ENCODE measurements around the gene HDLBP.

Gene HDLBP

DNA sequence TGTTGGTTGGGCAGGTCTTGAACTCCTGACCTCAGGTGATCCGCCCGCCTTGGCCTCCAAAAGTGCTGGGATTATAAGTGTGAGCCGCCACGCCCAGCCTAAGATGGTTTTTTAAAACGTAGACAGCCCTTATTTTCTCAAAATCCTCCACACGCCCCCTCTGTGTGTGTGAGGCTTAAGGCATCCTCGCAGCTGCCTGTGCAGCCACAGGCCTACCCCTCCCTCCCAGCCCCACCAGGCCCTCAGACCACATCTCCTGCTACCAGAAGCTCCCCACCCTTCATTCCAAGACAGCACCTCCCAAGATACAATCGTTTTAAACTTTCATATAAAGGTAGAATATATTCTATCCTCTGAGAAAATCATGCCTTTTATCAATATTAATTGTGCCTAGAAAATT, 122.2 kb downstream of the HDLBP start:
- DNase-seq (ENCODE audit: insufficient read length) (no peak), FAIRE-seq (no peak)
- TF ChIP-seq TAF1 (IDR thresholded peaks at IDR 0.05; ENCODE audit: borderline replicate concordance, low read depth, low read length) (no peak), POLR2AphosphoS5 (IDR thresholded peaks at IDR 0.05; ENCODE audit: low read depth, low read length) (no peak), POLR2A (IDR thresholded peaks at IDR 0.05; ENCODE audit: low read depth, low read length) (no peak)

DNA sequence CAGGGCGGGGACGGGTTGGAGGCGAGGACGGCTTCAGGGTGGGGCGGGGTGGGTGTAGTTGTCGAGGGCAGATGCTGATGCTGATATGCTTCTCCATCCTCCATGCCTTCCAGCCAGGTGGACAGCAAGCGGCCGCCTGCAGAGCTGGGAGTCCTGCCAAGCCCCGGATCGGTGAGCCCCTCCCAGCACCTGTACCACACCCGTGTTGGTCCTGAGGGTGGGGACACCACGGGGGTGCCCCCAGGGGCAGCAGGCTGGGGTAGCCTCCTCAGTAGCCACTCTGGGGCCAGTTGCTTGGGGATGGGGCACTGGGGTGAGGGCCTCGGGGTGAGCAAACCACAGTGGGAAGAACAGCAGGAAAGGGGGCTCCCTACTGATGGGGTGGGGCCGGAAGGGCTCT, 124.4 kb downstream of the HDLBP start:
- TF ChIP-seq TAF1 (IDR thresholded peaks at IDR 0.05; ENCODE audit: borderline replicate concordance, low read depth, low read length) (no peak), POLR2AphosphoS5 (IDR thresholded peaks at IDR 0.05; ENCODE audit: low read depth, low read length) (no peak), POLR2A (IDR thresholded peaks at IDR 0.05; ENCODE audit: low read depth, low read length) (no peak)
- FAIRE-seq (no peak), DNase-seq (ENCODE audit: insufficient read length) (no peak)

DNA sequence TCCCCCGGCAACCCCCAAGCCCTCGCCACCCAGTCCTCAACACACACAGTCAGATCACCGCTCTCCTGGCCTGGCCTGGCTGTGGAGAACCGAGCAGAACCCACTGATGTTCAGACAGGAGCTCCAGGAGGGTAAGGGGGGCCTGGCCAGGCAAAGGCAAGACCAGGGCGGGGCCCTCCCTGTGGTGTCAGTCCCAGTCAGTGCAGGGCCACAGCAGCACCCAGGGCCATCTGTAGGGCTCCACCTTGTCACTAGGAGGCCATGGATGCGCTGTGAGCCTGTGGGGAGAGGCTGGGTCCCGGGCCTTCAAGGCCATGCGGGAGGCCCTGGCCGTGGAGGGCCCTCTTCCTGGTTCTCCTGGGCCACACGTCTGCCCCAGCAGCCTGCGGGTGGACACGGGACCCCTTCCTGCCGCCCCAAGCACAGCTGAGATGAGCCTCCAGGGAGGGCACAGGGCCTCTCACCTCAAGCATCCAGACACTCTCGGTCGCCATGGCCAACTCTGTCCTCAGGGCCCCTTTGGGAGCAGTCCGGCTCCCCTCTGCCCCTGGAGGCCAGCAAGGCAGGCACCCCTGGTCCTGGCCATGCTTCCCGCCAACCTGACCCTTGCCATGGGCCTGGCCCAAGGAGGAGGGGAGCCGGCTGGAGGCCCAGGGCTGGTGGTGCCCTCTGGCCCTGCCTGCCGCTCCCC, 125.0 kb downstream of the HDLBP start:
- TF ChIP-seq POLR2AphosphoS5 (IDR thresholded peaks at IDR 0.05; ENCODE audit: low read depth, low read length), result no peak
- no peak for TF ChIP-seq POLR2A (IDR thresholded peaks at IDR 0.05; ENCODE audit: low read depth, low read length)
- TF ChIP-seq TAF1 (IDR thresholded peaks at IDR 0.05; ENCODE audit: borderline replicate concordance, low read depth, low read length), result no peak
- no peak for DNase-seq (ENCODE audit: insufficient read length)
- FAIRE-seq, result no peak

DNA sequence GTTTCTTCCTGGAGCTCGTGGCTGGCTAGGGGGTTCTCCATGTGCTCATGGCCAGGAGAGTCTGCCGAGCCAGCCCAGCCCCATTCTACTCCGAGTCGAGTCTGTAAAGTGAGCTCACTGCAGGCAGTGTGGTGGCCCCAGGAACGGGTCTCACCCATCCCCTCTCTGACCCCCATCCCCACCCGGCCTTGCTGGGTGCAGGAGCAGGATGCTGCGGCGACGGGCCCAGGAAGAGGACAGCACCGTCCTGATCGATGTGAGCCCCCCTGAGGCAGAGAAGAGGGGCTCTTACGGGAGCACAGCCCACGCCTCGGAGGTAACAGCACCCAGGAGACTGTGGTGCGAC, 125.6 kb downstream of the HDLBP start:
- no peak for TF ChIP-seq POLR2A (IDR thresholded peaks at IDR 0.05; ENCODE audit: low read depth, low read length)
- FAIRE-seq, result no peak
- DNase-seq (ENCODE audit: insufficient read length), result no peak

DNA sequence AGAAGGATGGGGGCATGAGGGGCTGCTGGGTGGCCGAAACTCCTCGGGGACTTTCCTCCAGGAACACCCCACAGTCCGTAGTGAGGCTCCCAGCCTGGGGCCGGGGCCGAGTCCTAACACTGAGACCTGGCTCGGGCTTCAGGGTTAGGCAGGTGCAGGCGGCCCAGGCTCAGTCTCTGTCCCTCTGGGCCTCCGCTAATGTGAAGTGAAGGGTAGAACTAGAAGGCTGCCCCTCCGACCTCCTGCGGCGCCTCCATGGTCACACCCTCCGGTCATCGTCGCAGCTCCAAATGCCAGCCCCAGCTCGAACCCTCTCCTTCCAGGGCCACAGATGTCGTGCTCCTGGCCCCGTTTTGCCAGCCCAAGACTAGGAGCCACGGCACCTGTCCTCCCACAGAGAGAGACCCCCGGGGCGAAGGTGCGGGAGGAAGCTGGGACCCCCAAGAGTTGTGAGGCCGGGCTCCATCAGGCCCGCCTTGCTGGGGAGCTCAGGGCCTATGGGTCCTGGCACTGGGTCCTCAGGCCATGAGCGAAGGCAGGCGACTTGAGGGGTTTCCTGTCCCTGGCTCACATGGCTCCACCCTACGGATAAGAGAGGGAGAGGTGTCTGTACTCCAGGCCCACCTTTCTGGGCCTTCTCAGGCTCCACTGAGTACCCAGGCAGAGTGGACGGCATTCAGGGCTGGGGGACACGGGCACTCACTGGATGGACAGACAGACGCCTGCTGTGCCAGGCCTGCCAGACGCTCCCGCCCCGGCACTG, 126.2 kb downstream of the HDLBP start:
- DNase-seq (ENCODE audit: insufficient read length), result no peak
- no peak for TF ChIP-seq POLR2A (IDR thresholded peaks at IDR 0.05; ENCODE audit: low read depth, low read length)
- TF ChIP-seq POLR2AphosphoS5 (IDR thresholded peaks at IDR 0.05; ENCODE audit: low read depth, low read length), result no peak
- no peak for TF ChIP-seq TAF1 (IDR thresholded peaks at IDR 0.05; ENCODE audit: borderline replicate concordance, low read depth, low read length)
- FAIRE-seq, result no peak

DNA sequence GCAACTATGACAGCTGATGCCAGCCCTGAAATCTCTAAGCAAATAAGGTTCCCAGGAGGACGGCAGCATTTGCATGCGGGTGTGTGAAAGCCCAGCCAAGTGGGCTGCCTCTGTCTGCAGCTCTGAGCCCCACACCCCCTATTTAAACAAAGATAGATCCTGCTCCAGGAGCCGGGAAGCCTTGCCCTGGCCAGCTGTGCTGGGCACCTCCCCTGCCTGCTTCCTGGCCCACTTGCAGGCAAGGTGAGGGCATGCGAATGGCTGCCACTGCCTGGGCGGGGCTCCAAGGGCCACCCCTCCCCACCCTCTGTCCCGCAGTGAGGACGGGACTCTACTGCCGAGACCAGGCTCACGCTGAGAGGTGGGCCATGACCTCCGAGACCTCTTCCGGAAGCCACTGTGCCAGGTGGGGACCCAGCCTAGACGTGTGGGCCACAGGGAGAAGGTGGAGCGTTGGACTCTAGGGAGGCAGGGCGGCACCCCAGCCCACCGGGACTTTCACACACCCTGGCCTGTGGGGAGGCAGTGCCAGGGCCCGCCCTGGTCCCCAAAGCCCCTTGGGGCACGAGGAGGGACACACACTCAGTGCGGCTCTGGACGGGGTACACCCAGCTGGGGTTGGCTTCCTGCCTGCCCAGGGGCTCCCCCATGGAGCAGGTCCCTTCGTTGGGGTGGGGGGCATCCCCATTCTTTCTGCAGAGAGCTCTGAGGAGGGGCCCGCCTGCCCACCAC, 126.9 kb downstream of the HDLBP start, which contains the start of gene ANO7:
ANO7 (plus strand) TSS at position 317 of the 732 bp plus-strand sequence. CDS start 1,387 bp downstream, outside the sequence.
- DNase-seq (ENCODE audit: insufficient read length), result no peak
- FAIRE-seq, result no peak

DNA sequence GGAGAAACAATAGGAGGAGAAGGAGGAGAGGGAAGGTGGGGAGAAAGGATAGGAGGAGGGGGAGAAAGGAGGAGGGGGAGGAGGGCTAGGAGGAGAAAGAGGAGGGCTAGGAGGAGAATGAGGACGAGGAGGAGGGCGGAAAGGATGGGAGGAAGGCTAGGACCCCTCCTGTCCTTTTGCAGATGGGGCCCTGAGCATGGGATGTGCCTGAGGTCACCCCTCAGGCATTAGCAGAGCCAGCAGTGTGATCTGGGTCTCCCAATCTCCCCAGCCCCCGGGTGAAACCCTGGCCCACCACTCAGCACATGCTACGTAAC, 127.6 kb downstream of the HDLBP start:
- FAIRE-seq (no peak), DNase-seq (ENCODE audit: insufficient read length) (no peak)
- no peak for TF ChIP-seq POLR2A (IDR thresholded peaks at IDR 0.05; ENCODE audit: low read depth, low read length)
- no peak for TF ChIP-seq TAF1 (IDR thresholded peaks at IDR 0.05; ENCODE audit: borderline replicate concordance, low read depth, low read length)
- TF ChIP-seq POLR2AphosphoS5 (IDR thresholded peaks at IDR 0.05; ENCODE audit: low read depth, low read length), result no peak

More for the DNA sequence above, 126.9 kb downstream of the HDLBP start, which contains the start of gene ANO7:
- TF ChIP-seq POLR2A (IDR thresholded peaks at IDR 0.05; ENCODE audit: low read depth, low read length) (no peak), POLR2AphosphoS5 (IDR thresholded peaks at IDR 0.05; ENCODE audit: low read depth, low read length) (no peak), TAF1 (IDR thresholded peaks at IDR 0.05; ENCODE audit: borderline replicate concordance, low read depth, low read length) (no peak)

DNA sequence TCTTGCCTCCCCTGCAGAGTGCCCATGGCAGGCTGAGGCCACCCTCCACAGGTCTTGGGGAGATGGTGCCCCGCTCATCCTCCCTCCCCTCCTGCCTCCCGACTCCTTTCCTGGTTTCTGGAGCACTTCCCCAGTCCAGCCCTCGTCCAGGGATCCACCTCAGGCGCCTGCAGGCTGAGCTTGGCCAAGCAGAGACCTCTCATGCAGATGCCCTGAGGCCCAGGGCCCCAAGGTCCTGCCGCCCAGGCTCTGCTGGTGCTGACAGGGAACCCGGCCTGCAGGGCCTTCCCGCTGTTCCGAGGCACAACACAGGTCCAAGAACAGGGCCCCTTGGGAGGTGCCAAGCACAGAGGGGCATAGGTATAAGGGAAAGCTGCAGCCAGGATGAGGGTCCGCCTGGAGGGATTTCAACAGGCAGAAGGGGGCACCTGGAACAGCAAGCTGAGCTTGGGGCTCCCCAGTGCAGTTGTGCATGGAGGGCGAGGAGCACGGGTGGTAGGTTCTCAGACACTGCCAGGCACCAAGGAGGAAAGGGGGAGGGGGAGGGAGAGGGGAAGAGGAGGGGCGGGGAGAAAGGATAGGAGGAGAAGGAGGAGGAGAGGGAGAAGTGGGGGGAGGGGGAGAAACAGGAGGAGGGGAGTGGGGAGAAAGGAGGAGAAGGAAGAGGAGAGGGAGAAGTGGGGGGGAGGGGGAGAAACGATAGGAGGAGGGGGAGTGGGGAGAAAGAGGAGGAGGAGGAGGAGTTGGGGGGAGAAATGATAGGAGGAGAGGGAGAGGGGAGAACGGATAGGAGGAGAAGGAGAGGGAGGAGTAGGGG, 128.2 kb downstream of the HDLBP start:
- FAIRE-seq (no peak), DNase-seq (ENCODE audit: insufficient read length) (no peak)
- no peak for TF ChIP-seq TAF1 (IDR thresholded peaks at IDR 0.05; ENCODE audit: borderline replicate concordance, low read depth, low read length)
- no peak for TF ChIP-seq POLR2A (IDR thresholded peaks at IDR 0.05; ENCODE audit: low read depth, low read length)
- no peak for TF ChIP-seq POLR2AphosphoS5 (IDR thresholded peaks at IDR 0.05; ENCODE audit: low read depth, low read length)

DNA sequence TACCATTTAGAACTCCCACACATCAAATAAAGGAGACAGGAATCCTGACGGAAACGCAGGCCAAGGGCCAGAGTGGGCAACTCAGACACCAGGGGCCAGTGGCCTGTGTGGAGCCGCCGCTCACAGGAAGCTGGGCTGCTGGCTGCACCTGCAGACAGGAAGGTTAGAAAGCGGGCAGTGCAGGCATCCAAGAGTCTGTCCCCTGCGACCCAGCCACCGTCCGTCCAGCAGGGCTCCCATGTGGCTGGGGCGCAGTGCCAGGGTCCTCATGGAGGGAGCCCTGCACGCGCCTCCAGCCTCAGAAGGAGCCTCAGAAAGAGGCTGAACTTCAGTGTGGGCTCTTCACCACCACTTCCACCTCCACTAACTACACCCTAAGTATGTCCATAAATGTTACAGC, 129.5 kb downstream of the HDLBP start:
- FAIRE-seq, result no peak
- TF ChIP-seq POLR2AphosphoS5 (IDR thresholded peaks at IDR 0.05; ENCODE audit: low read depth, low read length), result no peak
- no peak for TF ChIP-seq POLR2A (IDR thresholded peaks at IDR 0.05; ENCODE audit: low read depth, low read length)
- TF ChIP-seq TAF1 (IDR thresholded peaks at IDR 0.05; ENCODE audit: borderline replicate concordance, low read depth, low read length), result no peak
- DNase-seq (ENCODE audit: insufficient read length), result no peak

DNA sequence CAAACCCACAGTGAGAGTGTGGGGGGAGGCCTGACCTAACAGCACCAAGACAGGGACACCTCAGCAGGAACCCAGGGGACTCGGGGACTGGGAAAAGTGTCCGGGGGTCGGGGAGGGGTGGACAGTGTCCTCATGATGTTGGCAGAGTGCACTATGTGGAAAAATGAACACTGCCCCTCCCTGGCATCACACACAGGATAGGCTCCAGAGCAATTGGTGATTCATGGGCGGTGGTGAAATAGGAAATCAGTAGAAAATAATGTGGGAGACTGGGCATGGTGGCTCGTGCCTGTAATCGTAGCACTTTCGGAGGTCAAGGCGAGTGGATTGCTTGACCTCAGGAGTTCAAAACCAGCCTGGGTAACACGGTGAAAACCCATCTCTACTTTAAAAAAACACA, 130.6 kb downstream of the HDLBP start:
- no peak for TF ChIP-seq TAF1 (IDR thresholded peaks at IDR 0.05; ENCODE audit: borderline replicate concordance, low read depth, low read length)
- no peak for TF ChIP-seq POLR2AphosphoS5 (IDR thresholded peaks at IDR 0.05; ENCODE audit: low read depth, low read length)
- TF ChIP-seq POLR2A (IDR thresholded peaks at IDR 0.05; ENCODE audit: low read depth, low read length), result no peak
- FAIRE-seq (no peak), DNase-seq (ENCODE audit: insufficient read length) (no peak)

DNA sequence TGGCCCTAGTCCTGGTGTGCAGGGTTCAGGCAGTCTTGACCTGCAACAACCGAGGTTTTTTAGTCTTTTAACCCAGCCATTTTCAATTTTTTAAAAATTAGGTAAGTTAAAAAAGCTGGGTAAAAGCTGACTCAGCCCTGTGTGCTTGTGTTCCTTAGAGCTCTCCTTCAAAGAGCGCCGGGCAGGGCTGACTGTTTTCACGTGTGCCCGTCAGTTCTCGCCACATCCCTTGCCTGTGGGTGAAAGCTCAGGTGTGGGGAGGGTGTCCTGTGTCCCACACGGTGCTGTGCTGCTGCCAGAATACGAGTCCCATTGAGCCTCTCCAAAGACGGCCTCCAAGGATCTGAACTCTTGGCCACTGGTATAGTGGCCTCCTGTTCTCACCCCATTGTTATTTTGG, 132.3 kb downstream of the HDLBP start:
- FAIRE-seq, result no peak
- DNase-seq (ENCODE audit: insufficient read length), result no peak
- TF ChIP-seq POLR2AphosphoS5 (IDR thresholded peaks at IDR 0.05; ENCODE audit: low read depth, low read length), result no peak
- no peak for TF ChIP-seq POLR2A (IDR thresholded peaks at IDR 0.05; ENCODE audit: low read depth, low read length)
- no peak for TF ChIP-seq TAF1 (IDR thresholded peaks at IDR 0.05; ENCODE audit: borderline replicate concordance, low read depth, low read length)

All from GM12892 (cell line).